HG03565 (cell line): ENCODE measurements around the gene PFKL.

Experiments used
- ATAC-seq: cut with Tn5 transposase; IDR thresholded peaks from one replicate; pipeline ENCODE4 v1.9.1; 2021; ENCODE audit warnings: mild to moderate bottlenecking, moderate library complexity; ENCODE audit not compliant: unreplicated experiment

The PFKL gene

DNA sequence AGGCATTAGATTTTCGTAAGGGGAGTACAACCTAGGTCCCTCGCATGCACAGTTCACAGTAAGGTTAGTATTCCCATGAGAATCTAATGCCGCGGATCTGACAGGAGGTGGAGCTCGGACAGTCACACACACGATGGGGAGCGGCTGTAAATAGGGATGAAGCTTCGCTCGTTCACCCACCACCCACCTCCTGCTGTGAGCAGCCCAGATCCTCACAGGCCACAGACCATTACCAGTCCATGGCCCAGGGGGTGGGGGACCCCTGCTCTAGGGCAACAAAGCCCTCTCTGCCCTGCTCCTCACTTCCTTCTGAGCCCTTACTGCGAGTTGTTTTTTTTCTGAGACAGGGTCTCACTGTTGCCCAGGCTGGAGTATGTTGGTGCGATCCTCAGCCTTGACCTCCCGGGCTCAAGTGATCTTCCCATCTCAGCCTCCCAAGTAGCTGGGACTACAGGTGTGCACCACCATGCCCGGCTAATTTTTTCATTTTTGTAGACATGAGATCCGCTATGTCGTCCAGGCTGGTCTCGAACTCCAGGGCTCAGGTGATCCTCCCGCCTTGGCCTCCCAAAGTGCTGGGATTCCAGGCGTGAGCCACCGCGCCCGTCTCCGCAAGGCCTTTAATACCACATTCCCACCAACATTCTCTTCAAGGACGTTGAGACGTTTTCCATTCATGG, 74.9 kb downstream of the PFKL start:
- ATAC-seq: no peak

DNA sequence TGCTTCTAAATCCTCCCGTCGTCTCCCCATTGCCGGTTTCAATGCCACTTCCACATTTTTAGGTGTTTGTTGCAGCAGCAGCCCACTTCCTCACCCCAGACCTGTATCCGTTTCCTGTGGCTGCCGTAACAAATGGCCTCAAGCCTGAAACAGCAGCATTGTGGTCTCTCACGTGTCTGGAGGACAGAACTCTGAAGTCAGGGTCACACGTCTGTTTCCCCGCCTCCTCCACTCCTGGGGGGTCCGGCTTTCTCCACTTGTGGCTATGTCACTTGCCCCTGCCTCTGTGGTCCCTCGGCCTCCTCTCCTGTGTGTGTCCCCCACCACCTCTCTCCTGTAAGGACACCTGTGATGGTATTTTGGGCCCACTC, 75.4 kb downstream of the PFKL start:
- no peak for ATAC-seq

DNA sequence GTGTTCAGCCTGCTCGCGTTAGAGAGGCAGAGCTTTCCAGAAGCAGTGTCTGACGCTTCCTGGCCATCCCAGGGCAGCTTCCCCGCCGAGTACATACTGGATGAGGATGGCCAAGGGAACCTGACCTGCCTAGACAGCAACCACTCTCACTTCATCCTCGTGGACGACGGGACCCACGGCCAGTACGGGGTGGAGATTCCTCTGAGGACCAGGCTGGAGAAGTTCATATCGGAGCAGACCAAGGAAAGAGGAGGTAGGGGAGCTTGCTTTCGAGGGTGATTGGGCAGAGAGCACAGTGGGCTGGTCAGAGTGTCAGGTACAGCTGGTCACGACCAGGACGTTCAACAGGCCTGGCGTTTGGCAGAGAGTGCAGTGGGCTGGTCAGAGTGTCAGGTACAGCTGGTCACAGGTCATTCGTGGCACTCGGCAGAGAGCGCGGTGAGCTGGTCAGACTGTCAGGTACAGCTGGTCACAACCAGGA, 75.9 kb downstream of the PFKL start:
- ATAC-seq: no peak

DNA sequence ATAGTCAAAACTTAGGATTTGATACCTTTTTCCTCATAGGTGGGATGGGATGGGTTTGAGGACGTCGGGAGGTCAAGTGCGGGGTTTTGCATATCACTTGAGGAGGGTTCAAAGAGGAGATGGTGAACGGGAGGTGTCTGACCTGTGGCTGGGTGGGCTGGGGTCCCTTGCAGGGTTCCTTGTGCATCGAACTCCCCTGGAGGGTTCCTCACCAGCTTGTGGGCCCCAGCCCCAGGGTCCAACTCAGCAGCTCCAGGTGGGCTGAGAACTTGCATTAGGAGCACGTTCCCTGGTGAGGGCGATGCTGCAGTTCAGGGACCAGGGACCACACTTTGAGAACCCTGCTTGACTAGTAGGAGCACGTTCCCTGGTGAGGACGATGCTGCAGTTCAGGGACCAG, 76.8 kb downstream of the PFKL start:
- ATAC-seq: no peak
